GM12864 (cell line): ENCODE results near the gene PEAK3.

Source experiments
- DNase-seq: peaks from one replicate; pipeline ENCODE4 v3.0.0-alpha.2; 2011; ENCODE audit warnings: low read depth
- H3K4me3 ChIP-seq: 2 replicates; pipeline ENCODE4 v1.5.1; 2011; ENCODE audit warnings: mild to moderate bottlenecking, low read depth, low read length, control low read depth
- TF ChIP-seq, protein P1 (sequence below): IDR thresholded peaks from 2 replicates; pipeline ENCODE4 v1.5.1; 2011; ENCODE audit warnings: low read depth, mild to moderate bottlenecking, moderate library complexity, low read length, control low read depth, inconsistent platforms; ENCODE audit errors: missing control alignments

Gene PEAK3

GRCh38 chr19:2280633-2281264, 1.2 kb downstream of the PEAK3 start:
- no peak overlapping the region for H3K4me3 ChIP-seq
- TF ChIP-seq, protein P1, sequence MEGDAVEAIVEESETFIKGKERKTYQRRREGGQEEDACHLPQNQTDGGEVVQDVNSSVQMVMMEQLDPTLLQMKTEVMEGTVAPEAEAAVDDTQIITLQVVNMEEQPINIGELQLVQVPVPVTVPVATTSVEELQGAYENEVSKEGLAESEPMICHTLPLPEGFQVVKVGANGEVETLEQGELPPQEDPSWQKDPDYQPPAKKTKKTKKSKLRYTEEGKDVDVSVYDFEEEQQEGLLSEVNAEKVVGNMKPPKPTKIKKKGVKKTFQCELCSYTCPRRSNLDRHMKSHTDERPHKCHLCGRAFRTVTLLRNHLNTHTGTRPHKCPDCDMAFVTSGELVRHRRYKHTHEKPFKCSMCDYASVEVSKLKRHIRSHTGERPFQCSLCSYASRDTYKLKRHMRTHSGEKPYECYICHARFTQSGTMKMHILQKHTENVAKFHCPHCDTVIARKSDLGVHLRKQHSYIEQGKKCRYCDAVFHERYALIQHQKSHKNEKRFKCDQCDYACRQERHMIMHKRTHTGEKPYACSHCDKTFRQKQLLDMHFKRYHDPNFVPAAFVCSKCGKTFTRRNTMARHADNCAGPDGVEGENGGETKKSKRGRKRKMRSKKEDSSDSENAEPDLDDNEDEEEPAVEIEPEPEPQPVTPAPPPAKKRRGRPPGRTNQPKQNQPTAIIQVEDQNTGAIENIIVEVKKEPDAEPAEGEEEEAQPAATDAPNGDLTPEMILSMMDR = no peak
- DNase-seq = no peak

DNA sequence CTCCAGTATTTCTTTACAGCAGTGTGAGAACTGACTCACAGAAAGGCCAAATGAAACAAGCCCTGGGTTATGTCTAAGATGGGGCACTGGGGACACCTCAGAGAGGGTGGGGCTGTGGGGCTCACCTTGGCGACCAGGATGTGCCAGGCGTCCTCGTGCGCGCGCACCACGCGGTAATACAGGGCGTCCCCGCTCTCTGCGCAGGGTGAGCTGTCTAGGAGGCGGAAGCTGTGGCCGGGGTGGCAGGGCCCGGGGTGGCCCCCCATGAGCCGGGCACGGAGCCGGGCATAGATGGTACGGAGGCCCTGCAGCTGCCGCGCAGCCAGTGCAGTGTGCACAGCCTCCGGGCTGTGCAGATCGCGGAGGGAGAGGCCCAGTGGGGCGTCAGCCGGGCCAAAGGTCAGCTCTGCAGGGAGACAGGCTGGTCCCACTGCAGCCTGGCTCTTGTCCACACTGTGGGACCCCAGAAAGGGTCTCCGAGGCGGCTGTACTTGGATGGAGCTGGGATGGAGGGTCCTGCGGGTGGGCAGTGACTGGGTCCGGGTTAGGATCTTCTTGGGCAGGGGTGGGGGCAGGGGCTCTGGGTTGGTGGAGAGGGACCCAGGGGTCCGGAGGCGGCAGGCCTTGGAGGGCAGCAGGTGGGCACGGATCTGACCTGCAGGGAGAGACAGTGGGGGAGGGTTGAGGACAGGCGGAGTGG, 3.4 kb downstream of the PEAK3 start:
- DNase-seq = no peak
- no peak overlapping the region for H3K4me3 ChIP-seq
- TF ChIP-seq, protein P1 = no peak

GRCh38 chr19:2277138-2277537, 4.8 kb downstream of the PEAK3 start:
- TF ChIP-seq, protein P1 = no peak
- DNase-seq = no peak
- H3K4me3 ChIP-seq = no peak overlapping the region

GRCh38 chr19:2276429-2276986, 5.5 kb downstream of the PEAK3 start:
- no peak overlapping the region for H3K4me3 ChIP-seq
- DNase-seq = no peak

GRCh38 chr19:2275588-2276428, 6.2 kb downstream of the PEAK3 start:
- H3K4me3 ChIP-seq = no peak overlapping the region
- DNase-seq = no peak
- TF ChIP-seq, protein P1 = no peak

More at GRCh38 chr19:2276429-2276986, 5.5 kb downstream of the PEAK3 start:
- TF ChIP-seq, protein P1 = no peak

- H3K4me3 ChIP-seq = no peak overlapping the region
- TF ChIP-seq, protein P1 = peak; percentile 60
- DNase-seq = no peak
Measured at GRCh38 chr19:2274931-2275535, 6.9 kb downstream of the PEAK3 start.
